Measurements from ENCODE around the gene DNMT1. TPM values are rescaled to one million over a fixed set of nuclear protein-coding genes. Genes with fewer than 3 reads are reported as not detected.
A peak's percentile ranks its signal among the peaks of the same experiment; 100 is the strongest.

Gene DNMT1
- total RNA-seq, 6 donors from 2014 or later = 54.0 to 166 (median 63.9) TPM

- H3K9me3 ChIP-seq = no peaks in the 10 kb centered on the region
- peaks cover 0 to 26% (median 15%) of the 10 kb centered on the region in 4 donors for H3K36me3 ChIP-seq
- peaks cover 4 to 17% (median 8%) of the 10 kb centered on the region in 4 donors for H3K4me1 ChIP-seq
- H3K27ac ChIP-seq = peak overlapping the region; percentile 85 to 93 (median 92)
- no peaks in the 10 kb centered on the region for H3K27me3 ChIP-seq
- 4 to 7% methylated on average over 8 to 38 of the region's 43 CpGs for WGBS, 2 donors
- ATAC-seq (ENCODE audit: low FRiP score in 2 of 2) (peak in 1 of 2 donors; percentile 38), DNase-seq (peak in 1 of 2 donors; percentile 88)
- TF ChIP-seq EP300 (IDR thresholded peaks at IDR 0.05) (no peak), POLR2A (IDR thresholded peaks at IDR 0.05) (no peak)
- TF ChIP-seq, protein P1, sequence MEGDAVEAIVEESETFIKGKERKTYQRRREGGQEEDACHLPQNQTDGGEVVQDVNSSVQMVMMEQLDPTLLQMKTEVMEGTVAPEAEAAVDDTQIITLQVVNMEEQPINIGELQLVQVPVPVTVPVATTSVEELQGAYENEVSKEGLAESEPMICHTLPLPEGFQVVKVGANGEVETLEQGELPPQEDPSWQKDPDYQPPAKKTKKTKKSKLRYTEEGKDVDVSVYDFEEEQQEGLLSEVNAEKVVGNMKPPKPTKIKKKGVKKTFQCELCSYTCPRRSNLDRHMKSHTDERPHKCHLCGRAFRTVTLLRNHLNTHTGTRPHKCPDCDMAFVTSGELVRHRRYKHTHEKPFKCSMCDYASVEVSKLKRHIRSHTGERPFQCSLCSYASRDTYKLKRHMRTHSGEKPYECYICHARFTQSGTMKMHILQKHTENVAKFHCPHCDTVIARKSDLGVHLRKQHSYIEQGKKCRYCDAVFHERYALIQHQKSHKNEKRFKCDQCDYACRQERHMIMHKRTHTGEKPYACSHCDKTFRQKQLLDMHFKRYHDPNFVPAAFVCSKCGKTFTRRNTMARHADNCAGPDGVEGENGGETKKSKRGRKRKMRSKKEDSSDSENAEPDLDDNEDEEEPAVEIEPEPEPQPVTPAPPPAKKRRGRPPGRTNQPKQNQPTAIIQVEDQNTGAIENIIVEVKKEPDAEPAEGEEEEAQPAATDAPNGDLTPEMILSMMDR (IDR thresholded peaks at IDR 0.05) = no peak
- H3K4me3 ChIP-seq = peak overlapping the region; percentile 91 to 100 (median 95)
Measured at GRCh38 chr19:10086591-10087192, 108.1 kb downstream of the DNMT1 start.

DNA sequence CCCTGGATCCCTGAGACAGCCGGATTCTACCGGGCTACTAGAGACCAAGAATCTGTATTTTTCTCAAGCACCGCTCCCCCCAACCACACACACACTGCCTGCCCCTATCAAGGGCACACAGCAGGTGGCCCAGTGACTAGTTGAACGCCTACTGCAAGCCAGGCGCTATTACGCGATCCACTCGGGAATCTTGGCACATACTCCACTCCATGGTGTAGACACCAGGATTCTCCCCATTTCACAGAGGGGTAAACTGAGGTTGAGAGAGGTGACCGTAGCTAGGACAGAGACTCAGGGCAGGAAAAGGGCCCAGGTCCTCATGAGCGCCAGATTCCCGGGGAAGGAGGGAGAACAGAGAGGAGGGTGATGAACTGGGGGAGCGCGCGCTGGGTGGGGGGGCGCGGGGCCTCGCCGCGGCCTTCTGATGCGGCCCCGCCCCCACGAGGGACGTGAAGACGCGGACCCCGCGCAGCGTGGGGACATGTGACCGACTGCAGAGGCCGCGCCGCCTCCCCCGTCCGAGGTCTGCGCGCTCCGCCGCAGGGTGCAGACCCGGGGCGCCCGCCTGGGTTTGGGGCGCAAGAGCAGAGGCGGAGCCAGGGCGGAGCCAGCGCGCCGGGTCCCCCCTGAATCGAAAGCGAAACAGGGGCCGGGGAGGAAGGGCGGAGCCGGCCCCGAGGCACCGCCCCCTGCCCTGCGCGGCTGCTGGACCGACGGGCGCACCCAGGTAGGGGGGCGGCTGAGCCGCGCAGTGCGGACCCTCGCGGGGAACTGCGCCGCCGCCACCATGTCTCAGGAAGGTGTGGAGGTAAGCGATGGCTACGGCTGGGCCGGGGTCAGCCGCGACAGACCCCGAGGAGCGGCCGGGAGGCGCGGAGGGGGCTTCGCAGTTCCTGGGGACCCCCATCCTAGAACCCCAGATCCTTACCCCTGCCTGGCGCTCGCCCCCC, 108.8 kb downstream of the DNMT1 start, which contains the start of gene SHFL:
Gene SHFL (plus strand): TSS at position 677 of the 950 bp plus-strand sequence. CDS start 111 bp downstream, at position 788.
- peak within 1 kb of the TSS; percentile 91 to 100 (median 95) for H3K4me3 ChIP-seq
- WGBS, 2 donors = 17 to 28% methylated on average over 8 to 19 of the region's 81 CpGs
- peak; percentile 82 to 97 for DNase-seq
- ATAC-seq (ENCODE audit: low FRiP score in 2 of 2) = peak; percentile 88 to 96
- H3K9me3 ChIP-seq = no peaks in the 10 kb centered on the region
- H3K36me3 ChIP-seq = peaks cover 0 to 18% (median 9%) of the 10 kb centered on the region in 4 donors
- H3K27me3 ChIP-seq = no peaks in the 10 kb centered on the region
- peak within 1 kb of the TSS; percentile 85 to 93 (median 92) for H3K27ac ChIP-seq
- TF ChIP-seq POLR2AphosphoS5 (IDR thresholded peaks at IDR 0.05) (peak; percentile 19 to 63), EP300 (IDR thresholded peaks at IDR 0.05) (no peak), POLR2A (IDR thresholded peaks at IDR 0.05) (peak in 3 of 4 donors; percentile 31 to 73 (median 38))
- TF ChIP-seq, protein P1 (IDR thresholded peaks at IDR 0.05) = peak in 2 of 6 experiments; percentile 24 to 35
- H3K4me1 ChIP-seq = peaks cover 4 to 17% (median 8%) of the 10 kb centered on the region in 4 donors

DNA sequence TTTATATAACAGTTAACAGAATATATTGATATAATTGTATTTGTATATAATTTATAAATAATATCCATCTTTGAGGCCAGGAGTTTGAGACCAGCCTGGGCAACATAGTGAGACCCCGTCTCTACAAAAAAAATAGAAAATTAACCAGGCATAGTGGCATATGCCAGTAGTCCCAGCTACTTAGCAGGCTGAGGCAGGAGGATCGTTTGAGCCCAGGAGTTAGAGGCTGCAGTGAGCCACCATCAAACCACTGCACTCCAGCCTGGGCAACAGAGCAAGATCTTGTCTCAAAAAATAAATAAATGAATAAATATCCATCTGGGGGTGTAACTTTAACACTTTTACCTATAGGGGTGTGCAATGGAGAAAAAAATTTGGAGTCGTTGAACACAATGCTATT, 110.0 kb downstream of the DNMT1 start:
- no peaks in the 10 kb centered on the region for H3K27me3 ChIP-seq
- TF ChIP-seq EP300 (IDR thresholded peaks at IDR 0.05) (no peak), POLR2A (IDR thresholded peaks at IDR 0.05) (no peak), POLR2AphosphoS5 (IDR thresholded peaks at IDR 0.05) (no peak)
- TF ChIP-seq, protein P1 (IDR thresholded peaks at IDR 0.05) = no peak
- no peaks in the 10 kb centered on the region for H3K9me3 ChIP-seq
- H3K4me3 ChIP-seq = no peak overlapping the region
- no peak overlapping the region for H3K27ac ChIP-seq
- no peak for DNase-seq
- 77% methylated on average over 3 of the region's 3 CpGs for WGBS, 2 donors
- H3K36me3 ChIP-seq = peaks cover 0 to 8% (median 3%) of the 10 kb centered on the region in 4 donors
- peaks cover 4 to 17% (median 8%) of the 10 kb centered on the region in 4 donors for H3K4me1 ChIP-seq
- no peak for ATAC-seq (ENCODE audit: low FRiP score in 2 of 2)

DNA sequence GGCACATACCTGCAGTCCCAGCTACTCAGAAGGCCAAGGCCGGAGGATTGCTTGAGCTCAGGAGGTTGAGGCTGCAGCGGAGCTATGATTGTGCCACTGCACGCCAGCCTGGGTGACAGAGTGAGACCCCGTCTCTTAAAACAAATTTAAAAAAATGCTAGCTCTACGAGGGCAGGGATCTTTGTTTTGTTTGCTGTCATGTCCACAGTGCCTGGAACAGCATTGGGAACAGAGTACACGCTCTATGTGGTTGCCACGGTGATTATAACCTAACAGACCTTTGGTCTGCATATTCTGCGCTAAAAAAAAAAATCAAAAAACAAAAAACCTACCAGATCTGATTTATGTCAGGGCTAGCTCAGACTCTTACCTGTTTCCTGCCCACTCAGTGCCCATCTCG, 110.8 kb downstream of the DNMT1 start:
- H3K4me3 ChIP-seq = no peak overlapping the region
- TF ChIP-seq, protein P1 (IDR thresholded peaks at IDR 0.05) = no peak
- no peak for TF ChIP-seq POLR2AphosphoS5 (IDR thresholded peaks at IDR 0.05)
- TF ChIP-seq POLR2A (IDR thresholded peaks at IDR 0.05) = no peak
- no peak for TF ChIP-seq EP300 (IDR thresholded peaks at IDR 0.05)
- H3K4me1 ChIP-seq = peaks cover 4 to 17% (median 8%) of the 10 kb centered on the region in 4 donors
- ATAC-seq (ENCODE audit: low FRiP score in 2 of 2) = no peak
- H3K36me3 ChIP-seq = no peaks in the 10 kb centered on the region
- no peak for DNase-seq
- no peaks in the 10 kb centered on the region for H3K9me3 ChIP-seq
- no peaks in the 10 kb centered on the region for H3K27me3 ChIP-seq
- H3K27ac ChIP-seq = no peak overlapping the region
- 79 to 83% methylated on average over 9 of the region's 9 CpGs for WGBS, 2 donors

Small RNAs within 50 kb of the gene (small RNA-seq; reads per million reads assigned to genes)
- 0 to 0.26 (median 0) reads per million in 4 donors for gene MIR4322
- gene SNORD105 = 90.0 to 109 (median 92.2) reads per million in 4 donors
- 2,636 to 4,204 (median 3,853) reads per million in 4 donors for gene SNORD105B

Other genes starting within 250 kb of the DNMT1 start
- 10 to 100 TPM in 3 of 6 donors, 1 to 10 TPM in 3; 1.3 to 31.4 (median 11.2) TPM for gene COL5A3, start 184.4 kb downstream of the DNMT1 start, total RNA-seq
- gene RDH8, start 181.5 kb downstream of the DNMT1 start, total RNA-seq = not detected
- gene SHFL, start 108.6 kb downstream of the DNMT1 start, total RNA-seq = 10 to 100 TPM; 28.9 to 95.3 (median 39.0) TPM
- gene ANGPTL6, start 92.3 kb downstream of the DNMT1 start, total RNA-seq = 1 to 10 TPM in 2 of 6 donors, under 1 TPM in 2, not detected in 2; 0.17 to 2.0 (median 1.4) TPM
- gene PPAN, start 88.6 kb downstream of the DNMT1 start, total RNA-seq = 10 to 100 TPM; 18.3 to 46.8 (median 37.8) TPM
- gene P2RY11, start 83.3 kb downstream of the DNMT1 start, total RNA-seq = 10 to 100 TPM in 5 of 6 donors, 1 to 10 TPM in 1; 5.4 to 36.7 (median 15.3) TPM
- gene EIF3G, start 75.1 kb downstream of the DNMT1 start, total RNA-seq = 100 to 1,000 TPM; 133 to 246 (median 213) TPM
- gene S1PR2, start 36.4 kb upstream of the DNMT1 start, total RNA-seq = 10 to 100 TPM in 4 of 6 donors, 1 to 10 TPM in 2; 9.1 to 30.0 (median 16.0) TPM
- gene MRPL4, start 57.3 kb upstream of the DNMT1 start, total RNA-seq = 10 to 100 TPM; 23.0 to 70.8 (median 45.0) TPM
- gene ICAM1, start 76.2 kb upstream of the DNMT1 start, total RNA-seq = 100 to 1,000 TPM; 190 to 791 (median 356) TPM
- 10 to 100 TPM in 5 of 6 donors, 1 to 10 TPM in 1; 6.3 to 24.3 (median 12.0) TPM for gene ICAM4, start 92.0 kb upstream of the DNMT1 start, total RNA-seq
- gene ICAM5, start 95.0 kb upstream of the DNMT1 start, total RNA-seq = 100 to 1,000 TPM in 1 of 6 donors, 10 to 100 TPM in 5; 19.5 to 102 (median 27.2) TPM
- 10 to 100 TPM in 1 of 6 donors, 1 to 10 TPM in 5; 1.8 to 21.6 (median 5.4) TPM for gene ZGLP1, start 114.9 kb upstream of the DNMT1 start, total RNA-seq
- 10 to 100 TPM; 16.6 to 27.5 (median 26.0) TPM for gene FDX2, start 121.1 kb upstream of the DNMT1 start, total RNA-seq
- gene RAVER1, start 138.6 kb upstream of the DNMT1 start, total RNA-seq = 10 to 100 TPM; 17.8 to 49.9 (median 37.2) TPM
- 10 to 100 TPM; 12.7 to 53.9 (median 20.5) TPM for gene ICAM3, start 144.7 kb upstream of the DNMT1 start, total RNA-seq
- 100 to 1,000 TPM in 5 of 6 donors, 10 to 100 TPM in 1; 91.5 to 569 (median 152) TPM for gene TYK2, start 185.6 kb upstream of the DNMT1 start, total RNA-seq
- gene CDC37, start 208.6 kb upstream of the DNMT1 start, total RNA-seq = 100 to 1,000 TPM; 104 to 388 (median 169) TPM
- gene PDE4A, start 225.6 kb upstream of the DNMT1 start, total RNA-seq = 10 to 100 TPM; 22.8 to 38.2 (median 31.2) TPM

Measured in upper lobe of left lung (tissue), 6 donors.